HuH-7.5 (cell line): ENCODE results near the gene GLE1.
"Not testable (repeated sequence)": the region's sequence is repeated elsewhere in the genome, so short reads cannot be mapped to it uniquely, and the experiment has no call there.

Experiments
- DNase-seq: peaks from one replicate; pipeline ENCODE4 v3.0.0; 2011; ENCODE audit warnings: low spot score

Gene GLE1

GRCh38 chr9:128497824-128498610 is 6.5 kb upstream of the GLE1 start:
- DNase-seq, result no peak

- DNase-seq, result no peak
Observed at GRCh38 chr9:128498911-128499310, 5.6 kb upstream of the GLE1 start.

- DNase-seq, result no peak
Observed at GRCh38 chr9:128499920-128500319, 4.6 kb upstream of the GLE1 start.

- DNase-seq, result not testable (repeated sequence)
Observed at GRCh38 chr9:128503415-128503825, 1.1 kb upstream of the GLE1 start.

- DNase-seq, result no peak
Observed at GRCh38 chr9:128503870-128504269, 649 bp upstream of the GLE1 start.

- no peak for DNase-seq
Observed at GRCh38 chr9:128505414-128505765, 871 bp downstream of the GLE1 start.

GRCh38 chr9:128505906-128506305 is 1.4 kb downstream of the GLE1 start:
- not testable (repeated sequence) for DNase-seq

GRCh38 chr9:128512820-128513219 is 8.3 kb downstream of the GLE1 start:
- DNase-seq, result no peak

- no peak for DNase-seq
Observed at GRCh38 chr9:128521956-128522355, 17.4 kb downstream of the GLE1 start.

GRCh38 chr9:128523199-128523925 is 18.8 kb downstream of the GLE1 start:
- DNase-seq, result no peak

- no peak for DNase-seq
Observed at GRCh38 chr9:128526720-128527119, 22.2 kb downstream of the GLE1 start.

GRCh38 chr9:128528445-128529160 is 24.1 kb downstream of the GLE1 start:
- DNase-seq, result no peak

- DNase-seq, result no peak
Observed at GRCh38 chr9:128529191-128529590, 24.7 kb downstream of the GLE1 start.

GRCh38 chr9:128532581-128532980 is 28.1 kb downstream of the GLE1 start:
- no peak for DNase-seq

GRCh38 chr9:128540634-128541360 is 36.3 kb downstream of the GLE1 start:
- no peak for DNase-seq

GRCh38 chr9:128546504-128546903 is 42.0 kb downstream of the GLE1 start:
- DNase-seq, result no peak

- DNase-seq, result no peak
Observed at GRCh38 chr9:128548876-128549275, 44.4 kb downstream of the GLE1 start.

GRCh38 chr9:128550226-128550625 is 45.7 kb downstream of the GLE1 start:
- no peak for DNase-seq

GRCh38 chr9:128550770-128551656 is 46.5 kb downstream of the GLE1 start:
- DNase-seq, result no peak

- peak; percentile 93 for DNase-seq
Observed at GRCh38 chr9:128551657-128552152, 47.2 kb downstream of the GLE1 start.

- DNase-seq, result peak; percentile 91
Observed at GRCh38 chr9:128552153-128552743, 47.7 kb downstream of the GLE1 start, which contains the start of gene SPTAN1. TSS of gene SPTAN1 (plus strand) at chr9:128552587. CDS start at chr9:128566741, 14,154 bp downstream.
